Activated CD8-positive, alpha-beta memory T cell treated with anti-CD3 and anti-CD28 coated beads for 1 hour (primary cell): ENCODE data around the gene TANGO6.
"Not testable (repeated sequence)": the region's sequence is repeated elsewhere in the genome, so short reads cannot be mapped to it uniquely, and the experiment has no call there.

Experiments
- DNase-seq, 2 donors: peaks; one replicate each; pipeline ENCODE4 v3.0.0-alpha.2; 2020; ENCODE audit warnings: low read depth in 1 of 2; ENCODE audit errors: extremely low read depth in 1 of 2

TANGO6 gene

DNA sequence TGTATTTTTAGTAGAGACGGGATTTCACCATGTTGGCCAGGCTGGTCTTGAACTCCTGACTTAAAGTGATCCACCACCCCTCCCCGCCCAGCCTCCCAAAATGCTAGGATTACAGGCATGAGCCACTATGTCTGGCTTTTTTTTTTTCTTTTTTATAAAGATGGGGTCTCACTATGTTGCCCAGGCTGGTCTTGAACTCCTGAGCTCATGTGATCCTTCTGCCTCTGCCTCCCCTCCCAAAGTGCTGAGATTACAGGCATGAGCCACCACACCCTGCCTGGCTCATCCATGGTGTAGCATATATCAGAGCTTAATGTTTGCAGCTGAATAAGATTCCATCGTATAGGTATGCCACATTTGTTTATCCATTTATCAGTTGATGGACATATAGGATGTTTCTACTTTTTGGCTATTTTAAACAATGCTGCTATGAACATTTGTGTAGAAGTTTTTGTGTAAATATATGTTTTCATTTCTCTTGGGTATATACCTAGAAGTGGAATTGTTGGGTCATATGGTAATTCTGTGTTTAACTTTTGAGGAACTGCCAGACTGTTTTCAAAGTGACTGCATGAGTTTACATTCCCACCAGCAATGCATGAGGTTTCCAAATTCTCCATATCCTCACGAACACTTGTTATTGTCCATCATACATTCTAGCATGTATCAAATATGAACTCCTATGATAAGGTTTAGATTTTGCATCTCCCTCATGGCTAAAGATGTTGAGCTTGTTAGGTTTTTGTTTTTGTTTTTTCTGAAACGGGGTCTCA is 206.5 kb downstream of the TANGO6 start:
- DNase-seq: no peak

DNA sequence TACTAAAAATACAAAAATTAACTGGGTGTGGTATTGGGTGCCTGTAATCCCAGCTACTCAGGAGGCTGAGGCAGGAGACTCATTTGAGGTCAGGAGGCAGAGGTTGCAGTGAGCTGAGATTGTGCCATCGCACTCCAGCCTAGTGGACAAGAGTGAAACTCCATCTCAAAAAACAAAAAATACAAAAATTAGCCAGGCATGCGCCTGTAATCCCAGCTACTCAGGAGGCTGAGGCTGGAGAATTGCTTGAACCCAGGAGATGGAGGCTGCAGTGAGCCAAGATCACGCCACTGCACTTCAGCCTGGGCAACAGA is 208.1 kb downstream of the TANGO6 start:
- DNase-seq: not testable (repeated sequence)

GRCh38 chr16:69055008-69055407 is 211.7 kb downstream of the TANGO6 start:
- DNase-seq: no peak

- no peak for DNase-seq
These were observed 212.6 kb downstream of the TANGO6 start for GRCh38 chr16:69055980-69056379.

DNA sequence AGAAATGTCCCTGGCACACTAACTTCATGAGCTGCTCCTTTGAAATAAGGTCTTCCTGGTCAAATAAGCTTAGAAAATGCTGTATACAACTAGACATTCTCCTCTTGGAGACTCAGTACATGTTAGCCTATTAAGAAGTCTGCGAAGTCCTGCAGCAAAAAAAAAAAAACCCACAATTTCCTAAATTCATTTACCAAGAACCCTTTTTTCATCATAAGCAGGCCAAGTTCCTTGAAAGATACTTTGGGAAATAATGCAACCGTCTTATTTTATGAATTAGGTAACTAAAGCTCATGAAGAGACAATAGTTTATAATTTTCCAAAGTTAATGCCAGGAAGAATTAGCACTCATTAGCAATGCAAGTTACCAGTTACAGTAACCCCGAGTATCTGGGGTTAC is 213.1 kb downstream of the TANGO6 start:
- no peak for DNase-seq

GRCh38 chr16:69057400-69058378 is 214.4 kb downstream of the TANGO6 start:
- DNase-seq: no peak

DNA sequence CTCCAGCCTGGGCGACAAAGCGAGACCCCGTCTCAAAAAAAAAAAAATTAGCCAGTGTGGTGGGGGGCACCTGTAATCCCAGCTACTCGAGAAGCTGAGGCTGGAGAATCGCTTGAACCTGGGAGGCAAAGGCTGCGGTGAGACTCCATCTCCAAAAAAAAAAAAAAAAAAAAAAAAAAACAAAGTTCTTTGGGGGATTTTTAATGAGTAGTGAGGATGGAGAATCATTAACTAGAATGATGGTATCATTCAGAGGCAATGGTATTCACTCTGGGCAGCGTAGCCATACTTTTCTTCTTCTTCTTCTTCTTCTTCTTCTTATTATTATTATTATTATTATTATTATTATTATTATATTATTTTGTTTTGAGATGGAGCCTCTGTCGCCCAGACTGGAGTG is 220.2 kb downstream of the TANGO6 start:
- not testable (repeated sequence) for DNase-seq

DNA sequence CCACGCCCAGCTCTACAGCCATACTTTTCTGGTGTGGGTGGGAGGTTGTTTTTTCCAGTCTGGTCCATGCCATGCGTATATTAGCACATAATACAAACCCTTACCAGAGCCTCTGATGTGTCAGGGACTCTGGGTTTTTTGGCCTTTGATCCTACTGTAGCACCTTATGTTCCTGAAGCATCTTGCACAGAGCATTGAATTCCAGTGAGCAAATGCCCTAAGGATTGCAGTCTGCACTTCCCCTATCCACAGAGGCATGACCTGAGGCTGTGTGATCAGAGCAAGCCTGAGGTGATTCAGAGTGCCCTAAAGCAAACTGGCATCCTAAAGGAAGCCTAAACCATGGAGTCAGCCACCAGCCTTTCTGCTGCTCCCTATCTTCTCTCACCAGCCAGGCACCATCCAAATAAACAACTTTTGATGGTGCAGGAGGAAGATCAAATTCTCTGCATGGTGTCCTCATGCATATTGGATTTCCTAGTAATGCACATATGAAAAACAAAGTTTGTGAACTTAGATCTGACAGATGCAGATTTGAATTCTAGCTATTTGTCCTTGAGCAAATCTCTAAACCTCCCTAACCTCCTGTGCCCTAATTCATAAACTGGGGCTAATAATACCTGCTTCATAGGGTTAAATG is 220.9 kb downstream of the TANGO6 start:
- no peak for DNase-seq

DNA sequence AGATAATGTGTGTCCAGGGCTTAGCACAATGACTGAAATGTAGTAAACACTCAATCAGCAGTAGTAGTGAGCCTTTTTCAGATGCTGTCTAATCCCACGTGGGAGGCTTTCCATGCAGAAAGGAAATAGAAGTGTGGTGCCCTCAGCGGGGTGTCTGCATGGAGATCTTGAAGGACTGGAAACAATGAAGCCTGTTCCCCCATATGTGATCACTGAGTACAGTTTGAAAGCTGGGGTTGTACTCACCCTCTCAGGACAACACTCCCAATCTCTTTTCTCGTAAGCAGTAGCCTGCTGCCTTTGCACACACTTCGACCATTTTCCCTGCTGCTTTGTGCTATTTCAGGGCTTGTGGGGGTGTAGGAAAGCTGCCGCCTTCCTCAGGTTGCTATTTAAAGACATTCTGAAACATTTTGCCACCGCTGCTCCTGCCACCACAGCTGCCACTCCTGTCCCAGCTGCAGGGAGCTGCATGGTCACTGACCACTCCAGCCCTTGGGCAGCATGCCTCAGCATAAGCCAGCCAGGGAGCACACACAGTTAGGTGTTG is 221.5 kb downstream of the TANGO6 start:
- DNase-seq: no peak

- no peak for DNase-seq
These were observed 226.2 kb downstream of the TANGO6 start for GRCh38 chr16:69069504-69069903.

- no peak for DNase-seq
These were observed 227.7 kb downstream of the TANGO6 start for GRCh38 chr16:69071036-69071435.

- DNase-seq: no peak
These were observed 229.3 kb downstream of the TANGO6 start for GRCh38 chr16:69072640-69072974.

DNA sequence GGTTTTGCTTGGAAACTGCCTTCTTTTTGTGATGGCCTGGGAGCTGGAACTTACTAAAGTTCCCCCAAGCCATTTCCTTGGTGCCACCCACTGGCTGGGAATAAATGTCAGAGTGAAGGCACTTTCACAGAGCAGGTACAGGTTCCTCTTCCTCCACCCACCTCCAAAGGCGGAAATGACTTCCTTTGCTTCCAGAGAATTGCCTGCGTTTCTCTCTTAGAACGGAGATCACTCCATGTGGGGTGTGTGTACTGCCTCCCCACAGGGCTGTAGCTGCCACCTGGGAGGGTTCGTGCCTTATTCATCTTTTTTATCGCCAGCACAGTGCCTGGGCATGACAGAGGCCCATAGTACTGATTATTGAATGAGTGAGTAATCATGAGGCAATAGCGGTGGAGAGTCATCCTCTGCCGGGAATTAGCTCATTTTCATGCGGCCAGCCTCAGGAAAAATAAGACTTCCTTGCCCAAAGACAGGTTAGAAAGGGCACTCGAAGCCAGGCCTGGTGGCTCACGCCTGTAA is 229.9 kb downstream of the TANGO6 start:
- DNase-seq: no peak

DNA sequence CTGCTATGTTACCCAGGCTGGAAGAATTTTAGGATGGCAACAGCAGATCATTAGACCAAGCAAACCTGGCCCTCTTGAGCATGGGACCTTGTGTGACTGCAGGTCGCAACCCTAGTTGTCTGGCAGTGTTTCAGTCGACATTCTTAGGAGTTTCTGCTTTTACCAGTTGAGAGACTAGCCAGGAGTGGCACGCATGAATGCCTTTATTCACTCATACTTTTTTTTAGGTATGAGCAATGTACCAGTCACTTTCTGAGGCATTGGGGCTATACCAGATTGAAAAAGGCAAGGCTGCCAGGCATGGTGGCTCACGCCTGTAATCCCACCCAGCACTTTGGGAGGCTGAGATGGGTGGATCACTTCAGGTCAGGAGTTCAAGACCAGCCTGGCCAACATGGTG is 233.9 kb downstream of the TANGO6 start:
- DNase-seq: no peak

DNA sequence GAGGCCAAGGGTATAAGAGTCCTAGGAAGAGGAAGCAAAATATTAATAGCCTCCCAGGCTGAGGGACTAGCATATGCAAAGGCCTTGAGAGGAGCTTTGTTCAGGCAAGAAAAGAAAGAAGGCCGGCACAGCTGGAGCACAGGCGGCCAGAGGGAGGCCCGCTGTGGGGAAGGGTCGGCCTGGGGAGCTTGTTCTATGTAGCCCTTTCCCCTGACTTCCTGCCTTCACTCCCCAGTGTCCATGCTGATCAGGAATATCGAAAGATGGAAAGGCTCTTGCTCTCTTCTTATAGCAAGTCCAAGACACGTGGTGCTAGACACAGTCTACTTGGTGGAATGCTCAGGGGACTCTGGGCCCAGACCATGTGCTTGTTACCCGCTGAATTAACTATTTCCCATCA is 234.7 kb downstream of the TANGO6 start:
- DNase-seq: no peak

DNA sequence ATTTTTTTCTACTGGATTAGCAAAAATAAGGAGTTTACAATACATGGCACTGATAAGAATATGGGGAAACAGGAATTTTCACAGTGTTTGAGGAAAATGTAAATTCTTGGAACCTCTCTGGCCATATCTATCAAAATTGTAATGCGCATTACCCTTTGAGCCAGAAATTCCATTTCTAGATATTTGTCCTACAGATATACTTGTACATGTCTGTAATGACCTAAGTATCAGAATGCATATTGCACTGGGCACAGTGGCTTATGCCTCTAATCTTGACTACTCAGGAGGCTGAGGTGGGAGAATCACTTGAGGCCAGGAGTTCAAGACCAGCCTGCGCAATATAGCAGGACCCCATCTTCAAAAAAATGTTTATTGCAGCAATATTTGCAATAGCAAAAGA is 236.4 kb downstream of the TANGO6 start:
- DNase-seq: no peak

DNA sequence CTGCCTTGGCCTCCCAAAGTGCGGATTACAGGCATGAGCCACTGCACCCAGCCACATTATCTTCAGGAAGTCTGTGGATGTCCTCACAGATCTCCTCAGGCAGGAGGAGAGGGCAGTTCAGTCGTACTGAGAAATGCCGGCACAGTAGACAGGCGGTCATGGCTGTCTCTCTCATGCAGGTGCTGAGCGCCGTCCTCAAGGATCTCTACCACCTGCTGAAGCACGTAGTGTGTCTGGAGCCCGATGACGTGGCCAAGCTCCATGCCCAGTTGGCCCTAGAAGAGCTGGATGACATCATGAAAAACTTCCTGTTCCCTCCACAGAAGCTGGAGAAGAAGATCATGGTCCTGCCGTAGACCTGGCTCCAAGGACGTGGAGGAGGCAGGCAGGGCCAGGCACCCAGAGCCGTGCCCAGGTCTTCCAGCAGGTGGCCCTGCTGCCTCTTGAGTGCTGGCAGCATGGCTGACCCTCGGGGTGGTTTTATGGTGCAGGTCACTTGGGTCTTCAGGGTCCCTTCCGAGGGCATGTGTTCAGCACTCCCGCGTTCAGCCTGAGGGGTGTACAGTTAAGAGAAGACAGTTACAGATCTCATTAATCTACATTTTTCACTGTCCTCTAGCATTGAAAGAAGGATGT is 240.1 kb downstream of the TANGO6 start:
- no peak for DNase-seq

- DNase-seq: no peak
These were observed 241.0 kb downstream of the TANGO6 start for GRCh38 chr16:69084289-69084688.

DNA sequence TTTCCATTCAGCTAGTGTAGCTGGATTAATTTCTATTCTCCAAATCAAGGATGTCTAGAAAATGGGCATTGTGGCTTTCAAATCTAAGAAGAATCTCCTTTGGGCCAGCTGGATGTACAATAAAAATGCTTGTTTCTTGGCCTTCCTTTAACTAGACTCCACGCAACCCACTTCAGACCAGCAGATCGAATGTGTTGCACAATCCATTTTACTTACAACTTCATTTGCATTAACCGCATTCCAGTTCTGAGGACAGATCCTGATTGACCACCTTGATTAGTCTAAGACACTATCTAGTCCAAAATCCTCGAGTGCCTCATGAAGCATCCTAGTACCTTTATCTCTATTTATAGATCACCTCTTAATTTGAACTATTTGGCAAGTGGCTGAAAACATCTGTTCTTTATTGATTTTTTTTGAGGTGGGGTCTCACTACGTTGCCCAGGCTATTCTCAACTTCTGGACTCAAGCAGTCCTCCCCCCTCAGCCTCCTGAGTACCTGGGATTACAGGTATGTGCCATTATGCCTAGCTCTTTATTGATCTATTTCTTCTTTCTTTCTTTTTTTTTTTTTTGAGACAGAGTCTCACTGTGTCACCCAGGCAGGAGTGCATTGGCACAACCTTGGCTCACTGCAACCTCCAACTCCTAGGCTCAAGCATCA is 241.8 kb downstream of the TANGO6 start:
- DNase-seq: no peak

DNA sequence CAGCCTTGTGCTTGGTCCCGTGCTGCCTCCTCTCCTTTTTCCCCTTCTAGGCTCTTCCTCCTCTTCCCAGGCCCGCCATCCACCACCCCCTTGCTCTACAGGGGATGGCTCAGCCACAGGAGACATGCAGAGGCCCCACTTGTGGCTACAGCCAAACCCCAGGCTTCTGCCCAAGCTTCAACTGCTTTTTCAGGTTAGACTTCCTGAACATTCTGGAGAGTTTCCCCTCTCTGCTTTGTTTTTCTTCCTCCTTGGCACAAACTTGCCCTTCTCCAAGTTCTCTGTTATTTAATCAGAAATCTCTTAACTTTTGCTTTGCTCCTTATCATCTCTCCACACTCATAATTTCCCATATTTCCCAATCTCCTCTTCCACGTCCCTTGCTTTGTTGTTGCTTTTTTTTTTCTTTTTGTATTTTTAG is 243.8 kb downstream of the TANGO6 start:
- DNase-seq: no peak
